HEK293 (cell line): ENCODE data around the gene ARHGEF11.

Experiments used
- CTCF ChIP-seq: fragments of 450-650 bp; formaldehyde crosslinking; IDR thresholded peaks from 2 replicates; pipeline ENCODE4 v1.5.1; 2016; ENCODE audit warnings: missing biosample characterization, missing genetic modification characterization
- GFI1B ChIP-seq: fragments of 450-650 bp; formaldehyde crosslinking; IDR thresholded peaks from 2 replicates; pipeline ENCODE4 v1.5.1; 2016; ENCODE audit warnings: missing biosample characterization, missing genetic modification characterization
- MYNN ChIP-seq: fragments of 450-650 bp; formaldehyde crosslinking; IDR thresholded peaks from 2 replicates; pipeline ENCODE4 v1.5.1; 2016; ENCODE audit warnings: missing biosample characterization, missing genetic modification characterization, borderline replicate concordance
- MZF1 ChIP-seq: fragments of 450-650 bp; formaldehyde crosslinking; IDR thresholded peaks from 2 replicates; pipeline ENCODE4 v1.5.1; 2017; ENCODE audit warnings: missing biosample characterization, missing genetic modification characterization, borderline replicate concordance
- TRIM28 ChIP-seq: IDR thresholded peaks from 2 replicates; pipeline ENCODE4 v1.6.1; 2011; ENCODE audit warnings: low read length, control low read depth, borderline replicate concordance
- YY1 ChIP-seq: fragments of 450-650 bp; formaldehyde crosslinking; IDR thresholded peaks from 2 replicates; pipeline ENCODE4 v1.5.1; 2018; ENCODE audit warnings: missing biosample characterization, missing genetic modification characterization
- YY2 ChIP-seq: fragments of 450-650 bp; formaldehyde crosslinking; IDR thresholded peaks from 2 replicates; pipeline ENCODE4 v1.5.1; 2016; ENCODE audit warnings: missing biosample characterization, missing genetic modification characterization
- ZEB2 ChIP-seq: fragments of 450-650 bp; formaldehyde crosslinking; IDR thresholded peaks from 2 replicates; pipeline ENCODE4 v1.5.1; 2016; ENCODE audit warnings: missing biosample characterization, missing genetic modification characterization
- ZNF324 ChIP-seq: fragments of 450-650 bp; formaldehyde crosslinking; IDR thresholded peaks from 2 replicates; pipeline ENCODE4 v1.5.1; 2016; ENCODE audit warnings: missing biosample characterization, missing genetic modification characterization
- ZNF521 ChIP-seq: fragments of 450-650 bp; formaldehyde crosslinking; IDR thresholded peaks from 2 replicates; pipeline ENCODE4 v1.5.1; 2017; ENCODE audit warnings: missing biosample characterization, mild to moderate bottlenecking, missing genetic modification characterization
- ZNF548 ChIP-seq: fragments of 450-650 bp; formaldehyde crosslinking; IDR thresholded peaks from 2 replicates; pipeline ENCODE4 v1.5.1; 2016; ENCODE audit warnings: missing biosample characterization, missing genetic modification characterization
- ZNF777 ChIP-seq: fragments of 450-650 bp; formaldehyde crosslinking; IDR thresholded peaks from 2 replicates; pipeline ENCODE4 v1.5.1; 2017; ENCODE audit warnings: missing biosample characterization, missing genetic modification characterization, borderline replicate concordance
- TF ChIP-seq, protein P1 (sequence below): fragments of 450-650 bp; formaldehyde crosslinking; IDR thresholded peaks from 2 replicates; pipeline ENCODE4 v1.5.1; 2016; ENCODE audit warnings: missing biosample characterization, missing genetic modification characterization
- TF ChIP-seq, protein P2 (sequence below): fragments of 450-650 bp; formaldehyde crosslinking; IDR thresholded peaks from 2 replicates; pipeline ENCODE4 v1.5.1; 2016; ENCODE audit warnings: missing biosample characterization, missing genetic modification characterization, low read depth

DNA sequence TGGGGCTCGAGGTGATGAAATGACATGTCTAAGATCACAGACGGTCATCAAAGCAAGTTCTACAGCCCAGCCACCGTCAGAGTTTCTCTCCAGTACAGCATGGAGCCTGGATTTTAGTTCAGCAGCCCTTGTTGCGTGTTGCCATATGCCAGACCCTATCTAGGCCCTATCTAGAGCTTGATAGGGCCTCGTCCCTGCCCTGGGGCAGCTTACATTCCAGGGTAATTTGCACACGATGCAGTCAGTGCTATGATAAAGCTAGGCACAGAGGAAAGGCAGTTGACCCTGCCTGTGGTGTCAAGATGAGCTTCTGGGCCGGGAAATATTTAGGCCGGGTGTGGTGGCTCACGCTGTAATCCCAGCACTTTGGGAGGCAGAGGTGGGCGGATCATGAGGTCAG, 35.2 kb upstream of the ARHGEF11 start:
- TF ChIP-seq YY2 (tag by site-specific recombination) (no peak), YY1 (tag by site-specific recombination) (no peak), CTCF (tag by site-specific recombination) (no peak), MYNN (tag by site-specific recombination) (no peak), MZF1 (tag by site-specific recombination) (no peak), TRIM28 (no peak), ZNF324 (tag by site-specific recombination) (no peak), ZNF521 (tag by site-specific recombination) (no peak), ZNF548 (tag by site-specific recombination) (no peak), GFI1B (tag by site-specific recombination) (no peak), ZEB2 (tag by site-specific recombination) (no peak), ZNF777 (tag by site-specific recombination) (no peak)
- TF ChIP-seq, protein P1, sequence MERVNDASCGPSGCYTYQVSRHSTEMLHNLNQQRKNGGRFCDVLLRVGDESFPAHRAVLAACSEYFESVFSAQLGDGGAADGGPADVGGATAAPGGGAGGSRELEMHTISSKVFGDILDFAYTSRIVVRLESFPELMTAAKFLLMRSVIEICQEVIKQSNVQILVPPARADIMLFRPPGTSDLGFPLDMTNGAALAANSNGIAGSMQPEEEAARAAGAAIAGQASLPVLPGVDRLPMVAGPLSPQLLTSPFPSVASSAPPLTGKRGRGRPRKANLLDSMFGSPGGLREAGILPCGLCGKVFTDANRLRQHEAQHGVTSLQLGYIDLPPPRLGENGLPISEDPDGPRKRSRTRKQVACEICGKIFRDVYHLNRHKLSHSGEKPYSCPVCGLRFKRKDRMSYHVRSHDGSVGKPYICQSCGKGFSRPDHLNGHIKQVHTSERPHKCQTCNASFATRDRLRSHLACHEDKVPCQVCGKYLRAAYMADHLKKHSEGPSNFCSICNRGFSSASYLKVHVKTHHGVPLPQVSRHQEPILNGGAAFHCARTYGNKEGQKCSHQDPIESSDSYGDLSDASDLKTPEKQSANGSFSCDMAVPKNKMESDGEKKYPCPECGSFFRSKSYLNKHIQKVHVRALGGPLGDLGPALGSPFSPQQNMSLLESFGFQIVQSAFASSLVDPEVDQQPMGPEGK (tag by site-specific recombination): no peak
- TF ChIP-seq, protein P2, sequence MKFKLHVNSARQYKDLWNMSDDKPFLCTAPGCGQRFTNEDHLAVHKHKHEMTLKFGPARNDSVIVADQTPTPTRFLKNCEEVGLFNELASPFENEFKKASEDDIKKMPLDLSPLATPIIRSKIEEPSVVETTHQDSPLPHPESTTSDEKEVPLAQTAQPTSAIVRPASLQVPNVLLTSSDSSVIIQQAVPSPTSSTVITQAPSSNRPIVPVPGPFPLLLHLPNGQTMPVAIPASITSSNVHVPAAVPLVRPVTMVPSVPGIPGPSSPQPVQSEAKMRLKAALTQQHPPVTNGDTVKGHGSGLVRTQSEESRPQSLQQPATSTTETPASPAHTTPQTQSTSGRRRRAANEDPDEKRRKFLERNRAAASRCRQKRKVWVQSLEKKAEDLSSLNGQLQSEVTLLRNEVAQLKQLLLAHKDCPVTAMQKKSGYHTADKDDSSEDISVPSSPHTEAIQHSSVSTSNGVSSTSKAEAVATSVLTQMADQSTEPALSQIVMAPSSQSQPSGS (tag by site-specific recombination): no peak
